Lower leg skin (tissue), 4 donors: ENCODE measurements around the gene SSH2. TPM values are rescaled to one million over a fixed set of nuclear protein-coding genes. Genes with fewer than 3 reads are reported as not detected.
A peak's percentile ranks its signal among the peaks of the same experiment; 100 is the strongest.

Source experiments
- DNase-seq, 2 donors: peaks; one replicate each; pipeline ENCODE4 v3.0.0-alpha.2; 2019; ENCODE audit warnings: low spot score in 2 of 2
- H3K4me3 ChIP-seq: fragments of 200-600 bp; sonication (generic); 2 replicates; pipeline ENCODE4 v1.5.1; 2017; ENCODE audit warnings: mild to moderate bottlenecking, low read depth; ENCODE audit not compliant: poor library complexity, severe bottlenecking
- CTCF ChIP-seq, 3 donors: fragments of 450-650 bp; IDR thresholded peaks; one replicate each; pipeline ENCODE4 v1.5.1; 2016; ENCODE audit warnings: antibody characterized with exemption in 3 of 3, mild to moderate bottlenecking in 3 of 3, moderate library complexity in 2 of 3
- POLR2A ChIP-seq, 2 donors: fragments of 450-650 bp; IDR thresholded peaks; one replicate each; pipeline ENCODE4 v1.6.1; 2016 to 2017; ENCODE audit warnings: antibody characterized with exemption in 2 of 2, mild to moderate bottlenecking in 1 of 2, moderate library complexity in 1 of 2
- WGBS, 2 donors: methylation state at CpG; one replicate each; pipeline ENCODE4 v1.1.5; 2018; 5-methylcytosine and 5-hydroxymethylcytosine counted together
- intact Hi-C: fragments of 100-400 bp; cut with DNase I; formaldehyde crosslinking; loops from one replicate; pipeline ENCODE4 v1.15.0; 2023; ENCODE audit warnings: low total_unique reads
- total RNA-seq, 4 donors: library from RNA; depleted of rRNA; stranded (reverse); fragments of >200 nt; gene quantifications; one replicate each; pipeline ENCODE4 v1.1.0, GENCODE V29; 2016

Gene SSH2
- total RNA-seq, 4 donors from 2014 or later, result 10.0 to 20.3 (median 15.3) TPM

- intact Hi-C loops, result no loop called here
- no peak for TF ChIP-seq CTCF (IDR thresholded peaks at IDR 0.05)
- WGBS, 2 donors, result 51 to 55% methylated on average over 9 of the region's 9 CpGs
- DNase-seq, result no peak
- no peak overlapping the region for H3K4me3 ChIP-seq
Observed at GRCh38 chr17:29586676-29587469, 343.2 kb downstream of the SSH2 start.

- DNase-seq, result no peak
- WGBS, 2 donors, result 79% methylated on average over 4 to 6 of the region's 8 CpGs
- TF ChIP-seq POLR2A (IDR thresholded peaks at IDR 0.05), result no peak
- no peak for TF ChIP-seq CTCF (IDR thresholded peaks at IDR 0.05)
- intact Hi-C loops, result no loop called here
- no peak overlapping the region for H3K4me3 ChIP-seq
Observed at GRCh38 chr17:29585080-29585751, 344.8 kb downstream of the SSH2 start.

GRCh38 chr17:29584452-29585079 is 345.5 kb downstream of the SSH2 start:
- DNase-seq, result no peak
- TF ChIP-seq CTCF (IDR thresholded peaks at IDR 0.05) (no peak), POLR2A (IDR thresholded peaks at IDR 0.05) (no peak)
- WGBS, 2 donors, result 60 to 78% methylated on average over 11 to 12 of the region's 12 CpGs
- no peak overlapping the region for H3K4me3 ChIP-seq
- intact Hi-C loops, result no loop called here

GRCh38 chr17:29583324-29584248 is 346.4 kb downstream of the SSH2 start:
- intact Hi-C loops, result no loop called here
- 60 to 74% methylated on average over 12 to 16 of the region's 16 CpGs for WGBS, 2 donors
- no peak overlapping the region for H3K4me3 ChIP-seq
- TF ChIP-seq POLR2A (IDR thresholded peaks at IDR 0.05), result no peak
- TF ChIP-seq CTCF (IDR thresholded peaks at IDR 0.05), result no peak
- DNase-seq, result peak in 1 of 2 donors; percentile 16

GRCh38 chr17:29582772-29583171 is 347.3 kb downstream of the SSH2 start:
- no peak for TF ChIP-seq POLR2A (IDR thresholded peaks at IDR 0.05)
- TF ChIP-seq CTCF (IDR thresholded peaks at IDR 0.05), result no peak
- H3K4me3 ChIP-seq, result no peak overlapping the region
- DNase-seq, result no peak
- WGBS, 2 donors, result 60 to 84% methylated on average over 10 to 13 of the region's 13 CpGs
- intact Hi-C loops, result no loop called here
